Measurements from ENCODE around the gene VRK3.

Gene VRK3

GRCh38 chr19:49930483-49931011 is 94.6 kb downstream of the VRK3 start:
- DNase-seq (ENCODE audit: low read depth in 2 of 2), result no peak

DNA sequence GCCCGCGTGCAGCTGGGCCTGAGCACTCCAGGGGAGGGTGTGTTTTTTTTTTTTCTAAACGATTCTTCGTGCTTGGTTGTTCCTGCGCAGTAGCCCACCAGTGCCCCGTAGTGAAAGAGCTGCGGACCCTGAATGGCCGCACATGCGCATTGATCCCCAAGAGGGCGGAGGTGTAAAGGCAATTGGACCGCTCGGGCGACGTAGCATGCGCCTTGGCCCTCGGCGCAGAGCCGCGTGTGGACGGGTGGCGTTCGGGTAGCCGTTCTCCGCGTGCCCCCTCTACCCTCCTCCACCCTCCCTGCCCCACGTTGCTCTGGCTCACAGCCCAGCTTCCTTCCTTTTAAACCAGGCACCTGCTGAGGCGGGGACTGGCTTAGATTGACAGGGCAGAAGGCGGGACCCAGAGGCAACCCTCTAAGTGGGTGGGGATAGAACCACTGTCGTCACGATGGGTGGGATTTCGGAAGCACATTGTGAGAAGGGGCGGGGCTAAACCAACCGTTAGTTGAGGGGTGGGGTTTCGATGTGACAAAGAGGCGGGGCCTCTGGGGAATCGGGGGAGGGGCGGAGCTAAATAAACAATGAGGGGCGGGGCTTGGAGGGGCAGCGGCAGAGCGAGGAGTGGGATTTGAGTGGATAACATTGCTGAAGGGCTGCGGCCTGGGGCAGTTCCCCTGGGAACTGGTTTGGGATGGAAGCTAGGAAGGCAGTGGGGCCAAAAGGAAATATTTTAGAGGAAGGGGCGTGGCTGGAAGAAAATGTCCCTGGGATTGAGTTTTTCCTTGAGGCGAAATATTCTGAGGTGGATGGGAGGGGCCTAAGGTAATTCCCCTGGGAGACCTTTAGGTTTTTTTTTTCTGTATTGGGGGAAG is 95.3 kb downstream of the VRK3 start:
- peak; percentile 81 to 91 for DNase-seq (ENCODE audit: low read depth in 2 of 2)

- DNase-seq (ENCODE audit: low read depth in 2 of 2), result peak; percentile 85 to 88
Measured at GRCh38 chr19:49929121-49929610, 96.0 kb downstream of the VRK3 start, which contains the start of the genes ATF5 and NUP62. Gene ATF5 (plus strand): TSS chr19:49929205. CDS start chr19:49930851, 1,646 bp downstream. Gene NUP62 (minus strand): TSS chr19:49929504. CDS start chr19:49909807, 19,697 bp downstream.

DNA sequence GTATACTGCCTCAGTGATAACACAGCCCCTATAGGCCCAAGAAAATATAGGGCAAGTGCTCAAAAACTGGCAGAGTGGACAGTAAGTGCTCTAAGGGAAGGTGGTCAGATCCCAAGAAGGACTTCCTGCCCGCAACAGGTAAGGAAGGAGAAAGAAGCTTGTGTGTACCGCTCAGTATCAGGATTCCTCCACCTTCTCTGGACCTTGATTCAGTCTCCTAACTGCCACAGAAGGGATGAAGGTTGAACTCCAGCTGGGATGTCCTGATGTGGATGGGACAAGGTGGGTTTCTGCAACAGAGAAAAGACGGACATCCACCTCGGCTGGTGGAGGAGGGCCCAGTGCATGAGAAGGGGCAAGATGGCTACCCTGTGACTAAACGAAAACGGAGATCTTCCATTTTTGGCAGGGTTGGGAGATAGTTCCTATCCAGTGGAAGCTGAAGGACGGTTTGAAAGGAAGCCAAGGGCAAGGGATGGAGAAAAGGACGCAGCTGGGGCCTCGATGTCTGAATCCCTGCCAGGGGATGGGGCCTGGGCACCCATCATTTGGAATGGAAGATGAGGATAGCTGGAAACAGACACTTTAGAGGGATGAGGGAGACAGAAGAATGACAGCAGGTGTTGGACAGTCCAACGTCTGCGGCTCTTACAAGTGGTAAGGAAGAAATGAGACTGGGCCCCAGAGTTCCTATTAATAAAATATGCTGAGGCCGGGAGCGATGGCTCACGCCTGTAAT is 97.5 kb downstream of the VRK3 start:
- DNase-seq (ENCODE audit: low read depth in 2 of 2), result no peak

GRCh38 chr19:49926515-49926914 is 98.7 kb downstream of the VRK3 start:
- no peak for DNase-seq (ENCODE audit: low read depth in 2 of 2)

Data from activated CD8-positive, alpha-beta memory T cell treated with anti-CD3 and anti-CD28 coated beads for 4 hours (primary cell).